ENCODE results near the gene RUNX2. TPM values are rescaled to one million over a fixed set of nuclear protein-coding genes. Genes with fewer than 3 reads are reported as not detected.

Gene RUNX2
- polyA plus RNA-seq, 1 of the 3 experiments (the other 2 are of a cell fraction) = 4.4 TPM

- H3K9me2 ChIP-seq = no peaks in the 10 kb centered on the region
- no peaks in the 10 kb centered on the region for H3K4me1 ChIP-seq (ENCODE audit: control insufficient read depth in 1 of 2, insufficient read depth in 2 of 2, low read depth in 1 of 2, low read length in 1 of 2)
- no peaks in the 10 kb centered on the region for H3K9me3 ChIP-seq
- no peaks in the 10 kb centered on the region for H3K79me2 ChIP-seq (ENCODE audit: insufficient read depth)
- ChIA-PET CTCF (no interaction called here), POLR2A (no interaction called here)
- TF ChIP-seq JUND (IDR thresholded peaks at IDR 0.05) = no peak
- TF ChIP-seq POLR2AphosphoS5 (IDR thresholded peaks at IDR 0.05; ENCODE audit: low read depth, low read length) = no peak
- TF ChIP-seq CHD2 (IDR thresholded peaks at IDR 0.05; ENCODE audit: low read length, partially characterized antibody) = no peak
- TF ChIP-seq REST (IDR thresholded peaks at IDR 0.05; ENCODE audit: low read depth, low read length) = no peak
- TF ChIP-seq TAF1 (IDR thresholded peaks at IDR 0.05; ENCODE audit: borderline replicate concordance, low read depth, low read length) = no peak
- TF ChIP-seq SIN3A (IDR thresholded peaks at IDR 0.05; ENCODE audit: borderline replicate concordance, low read depth, low read length) = no peak
- no peak for TF ChIP-seq TCF12 (IDR thresholded peaks at IDR 0.05)
- H4K20me1 ChIP-seq (ENCODE audit: insufficient read depth) = no peaks in the 10 kb centered on the region
- H3F3A ChIP-seq (replicated peaks; ENCODE audit: insufficient read depth) = no peaks in the 10 kb centered on the region
- WGBS (ENCODE audit: low lambda C conversion rate) = 78% methylated on average over 3 of the region's 6 CpGs
- H3K27me3 ChIP-seq (ENCODE audit: insufficient read depth) = no peaks in the 10 kb centered on the region
- no peak for DNase-seq
- no peak overlapping the region for H3K4me3 ChIP-seq (ENCODE audit: low read depth in 2 of 2, low read length in 1 of 2)
- no peak overlapping the region for H3K27ac ChIP-seq (ENCODE audit: low read depth in 2 of 2, low read length in 1 of 2)
- H2AFZ ChIP-seq (ENCODE audit: low read depth) = no peak overlapping the region
- no peaks in the 10 kb centered on the region for H3K36me3 ChIP-seq (replicated peaks in 1 of 2; ENCODE audit: control insufficient read depth in 1 of 2, insufficient read depth in 2 of 2, low read length in 1 of 2)
- no peak overlapping the region for H3K4me2 ChIP-seq
- no peak overlapping the region for H3K9ac ChIP-seq
Observed at GRCh38 chr6:45537539-45537938, 209.4 kb downstream of the RUNX2 start.

- no peaks in the 10 kb centered on the region for H4K20me1 ChIP-seq (ENCODE audit: insufficient read depth)
- 53% methylated on average over 8 of the region's 8 CpGs for WGBS (ENCODE audit: low lambda C conversion rate)
- H3F3A ChIP-seq (replicated peaks; ENCODE audit: insufficient read depth) = no peaks in the 10 kb centered on the region
- H3K9me3 ChIP-seq = no peaks in the 10 kb centered on the region
- H3K27ac ChIP-seq (ENCODE audit: low read depth in 2 of 2, low read length in 1 of 2) = no peak overlapping the region
- peaks cover 0 to 7% of the 10 kb centered on the region in 2 experiments; a peak in 1 of 4 replicates for H3K4me1 ChIP-seq (ENCODE audit: control insufficient read depth in 1 of 2, insufficient read depth in 2 of 2, low read depth in 1 of 2, low read length in 1 of 2)
- H3K79me2 ChIP-seq (ENCODE audit: insufficient read depth) = no peaks in the 10 kb centered on the region
- H3K4me3 ChIP-seq (ENCODE audit: low read depth in 2 of 2, low read length in 1 of 2) = no peak overlapping the region
- no peaks in the 10 kb centered on the region for H3K9me2 ChIP-seq
- no peaks in the 10 kb centered on the region for H3K36me3 ChIP-seq (replicated peaks in 1 of 2; ENCODE audit: control insufficient read depth in 1 of 2, insufficient read depth in 2 of 2, low read length in 1 of 2)
- H3K27me3 ChIP-seq (ENCODE audit: insufficient read depth) = no peaks in the 10 kb centered on the region
- POLR2A ChIA-PET = no interaction called here
- TF ChIP-seq JUND (IDR thresholded peaks at IDR 0.05) = no peak
- no peak for TF ChIP-seq EZH2phosphoT487 (IDR thresholded peaks at IDR 0.05; ENCODE audit: borderline replicate concordance, low read depth)
- TF ChIP-seq REST (IDR thresholded peaks at IDR 0.05; ENCODE audit: low read depth, low read length) = no peak
- DNase-seq = no peak
- CTCF ChIA-PET = no interaction called here
- no peak overlapping the region for H2AFZ ChIP-seq (ENCODE audit: low read depth)
- H3K9ac ChIP-seq = no peak overlapping the region
- H3K4me2 ChIP-seq = no peak overlapping the region
Observed at GRCh38 chr6:45538641-45539547, 210.8 kb downstream of the RUNX2 start.
